Measurements from ENCODE around the gene RFXAP.

Gene RFXAP

GRCh38 chr13:36795463-36795862 is 23.6 kb upstream of the RFXAP start:
- DNase-seq (ENCODE audit: insufficient read length, low spot score) (no peak), FAIRE-seq (no peak)
- TF ChIP-seq CTCF (IDR thresholded peaks at IDR 0.05; ENCODE audit: insufficient read depth, missing control alignments) = no peak

- FAIRE-seq = no peak
- no peak for DNase-seq (ENCODE audit: insufficient read length, low spot score)
- no peak for TF ChIP-seq CTCF (IDR thresholded peaks at IDR 0.05; ENCODE audit: insufficient read depth, missing control alignments)
Measured at GRCh38 chr13:36796052-36796451, 23.0 kb upstream of the RFXAP start.

- no peak for TF ChIP-seq CTCF (IDR thresholded peaks at IDR 0.05; ENCODE audit: insufficient read depth, missing control alignments)
- FAIRE-seq = no peak
- no peak for DNase-seq (ENCODE audit: insufficient read length, low spot score)
Measured at GRCh38 chr13:36801035-36801434, 18.0 kb upstream of the RFXAP start.

- FAIRE-seq = no peak
Measured at GRCh38 chr13:36804588-36804987, 14.4 kb upstream of the RFXAP start.

GRCh38 chr13:36806102-36806501 is 12.9 kb upstream of the RFXAP start:
- FAIRE-seq (no peak), DNase-seq (ENCODE audit: insufficient read length, low spot score) (no peak)
- TF ChIP-seq CTCF (IDR thresholded peaks at IDR 0.05; ENCODE audit: insufficient read depth, missing control alignments) = no peak

More at GRCh38 chr13:36804588-36804987, 14.4 kb upstream of the RFXAP start:
- no peak for TF ChIP-seq CTCF (IDR thresholded peaks at IDR 0.05; ENCODE audit: insufficient read depth, missing control alignments)
- no peak for DNase-seq (ENCODE audit: insufficient read length, low spot score)

- FAIRE-seq (no peak), DNase-seq (ENCODE audit: insufficient read length, low spot score) (no peak)
- TF ChIP-seq CTCF (IDR thresholded peaks at IDR 0.05; ENCODE audit: insufficient read depth, missing control alignments) = no peak
Measured at GRCh38 chr13:36807616-36808015, 11.4 kb upstream of the RFXAP start.

- DNase-seq (ENCODE audit: insufficient read length, low spot score) (no peak), FAIRE-seq (peak; percentile 44)
- TF ChIP-seq CTCF (IDR thresholded peaks at IDR 0.05; ENCODE audit: insufficient read depth, missing control alignments) = no peak
Measured at GRCh38 chr13:36813225-36813624, 5.8 kb upstream of the RFXAP start.
